Measurements from ENCODE around the gene ONECUT3.
"Not testable (repeated sequence)": the region's sequence is repeated elsewhere in the genome, so short reads cannot be mapped to it uniquely, and the experiment has no call there.

The ONECUT3 gene

DNA sequence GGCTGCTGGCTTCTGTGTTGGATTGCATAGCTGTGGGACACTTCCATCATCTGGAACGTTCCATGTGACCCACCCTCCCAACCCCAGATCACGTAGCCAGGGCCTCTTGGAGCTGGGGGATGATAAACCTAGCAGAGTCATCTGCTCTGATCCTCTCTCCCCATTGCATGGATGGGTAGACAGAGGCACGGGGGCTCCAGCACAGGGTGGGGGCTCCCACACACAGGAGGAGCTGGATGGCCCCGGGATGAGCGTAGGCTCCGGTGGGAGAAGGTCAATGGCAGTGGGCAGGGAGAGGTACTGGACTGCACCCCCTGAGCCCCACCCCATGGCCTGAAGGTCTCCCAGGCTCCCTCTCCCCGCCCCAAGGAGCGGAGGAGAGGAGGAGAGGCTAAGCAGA, 33.4 kb downstream of the ONECUT3 start:
- H3K27me3 Mint-ChIP-seq, result peaks cover 75% of the 10 kb centered on the region
- no peak overlapping the region for H3K27ac Mint-ChIP-seq
- H3K4me1 Mint-ChIP-seq, result no peaks in the 10 kb centered on the region
- no peak overlapping the region for H3K4me3 Mint-ChIP-seq
- ATAC-seq, result no peak
- no peaks in the 10 kb centered on the region for H3K9me3 Mint-ChIP-seq
- no peak for DNase-seq

GRCh38 chr19:1787116-1787515, 33.8 kb downstream of the ONECUT3 start:
- H3K4me3 Mint-ChIP-seq, result no peak overlapping the region
- no peak overlapping the region for H3K27ac Mint-ChIP-seq
- peaks cover 75% of the 10 kb centered on the region for H3K27me3 Mint-ChIP-seq
- no peak for DNase-seq
- H3K4me1 Mint-ChIP-seq, result no peaks in the 10 kb centered on the region
- ATAC-seq, result no peak
- no peaks in the 10 kb centered on the region for H3K9me3 Mint-ChIP-seq

DNA sequence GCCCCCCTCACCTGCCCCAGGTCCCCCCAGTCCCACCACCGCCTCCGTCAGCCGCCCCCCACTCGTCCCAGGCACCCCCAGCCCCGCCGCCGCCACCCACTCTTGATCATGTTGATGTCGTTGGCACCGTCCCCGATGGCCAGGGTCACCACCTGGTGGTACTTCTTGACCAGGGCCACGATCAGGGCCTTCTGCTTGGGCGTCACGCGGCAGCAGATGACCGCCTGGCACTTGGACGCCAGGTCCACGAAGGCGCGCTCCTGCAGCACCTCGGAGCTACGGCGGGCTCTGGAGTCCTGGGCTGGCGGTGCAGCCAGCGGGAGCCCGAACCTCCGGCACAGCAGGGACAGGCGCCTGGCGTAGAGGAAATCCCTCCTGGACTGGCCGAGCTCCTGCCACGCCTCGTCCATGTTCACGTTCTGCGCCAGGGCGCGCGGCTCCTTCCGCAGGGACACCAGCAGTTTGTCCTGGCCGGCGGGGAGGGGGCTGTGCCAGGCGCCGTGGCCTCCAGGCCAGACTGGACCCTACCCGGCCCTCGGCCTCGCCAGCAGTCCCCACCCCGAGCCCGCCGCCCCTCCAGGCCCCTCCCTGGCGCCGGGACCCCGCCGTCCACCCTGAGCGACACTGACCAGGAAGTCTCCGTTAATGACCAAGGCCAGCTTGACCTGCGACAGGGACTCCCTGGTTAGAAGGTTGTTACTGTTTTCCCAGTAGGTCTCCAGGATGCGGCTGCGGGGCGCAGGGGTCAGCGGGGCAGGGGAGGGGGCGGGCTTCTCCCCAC, 36.1 kb downstream of the ONECUT3 start:
- H3K27me3 Mint-ChIP-seq, result peaks cover 61% of the 10 kb centered on the region
- DNase-seq (no peak), ATAC-seq (no peak)
- H3K27ac Mint-ChIP-seq, result no peak overlapping the region
- no peaks in the 10 kb centered on the region for H3K9me3 Mint-ChIP-seq
- no peak overlapping the region for H3K4me3 Mint-ChIP-seq
- H3K4me1 Mint-ChIP-seq, result peaks cover 5% of the 10 kb centered on the region

GRCh38 chr19:1790054-1790792, 36.9 kb downstream of the ONECUT3 start:
- no peak for DNase-seq
- H3K4me3 Mint-ChIP-seq, result no peak overlapping the region
- H3K9me3 Mint-ChIP-seq, result no peaks in the 10 kb centered on the region
- H3K4me1 Mint-ChIP-seq, result peaks cover 9% of the 10 kb centered on the region
- peaks cover 62% of the 10 kb centered on the region for H3K27me3 Mint-ChIP-seq
- ATAC-seq, result no peak
- H3K27ac Mint-ChIP-seq, result no peak overlapping the region

GRCh38 chr19:1791879-1792278, 38.6 kb downstream of the ONECUT3 start:
- H3K9me3 Mint-ChIP-seq, result no peaks in the 10 kb centered on the region
- DNase-seq, result no peak
- H3K27ac Mint-ChIP-seq, result no peak overlapping the region
- peaks cover 62% of the 10 kb centered on the region for H3K27me3 Mint-ChIP-seq
- peaks cover 18% of the 10 kb centered on the region for H3K4me1 Mint-ChIP-seq
- no peak overlapping the region for H3K4me3 Mint-ChIP-seq
- ATAC-seq, result no peak

DNA sequence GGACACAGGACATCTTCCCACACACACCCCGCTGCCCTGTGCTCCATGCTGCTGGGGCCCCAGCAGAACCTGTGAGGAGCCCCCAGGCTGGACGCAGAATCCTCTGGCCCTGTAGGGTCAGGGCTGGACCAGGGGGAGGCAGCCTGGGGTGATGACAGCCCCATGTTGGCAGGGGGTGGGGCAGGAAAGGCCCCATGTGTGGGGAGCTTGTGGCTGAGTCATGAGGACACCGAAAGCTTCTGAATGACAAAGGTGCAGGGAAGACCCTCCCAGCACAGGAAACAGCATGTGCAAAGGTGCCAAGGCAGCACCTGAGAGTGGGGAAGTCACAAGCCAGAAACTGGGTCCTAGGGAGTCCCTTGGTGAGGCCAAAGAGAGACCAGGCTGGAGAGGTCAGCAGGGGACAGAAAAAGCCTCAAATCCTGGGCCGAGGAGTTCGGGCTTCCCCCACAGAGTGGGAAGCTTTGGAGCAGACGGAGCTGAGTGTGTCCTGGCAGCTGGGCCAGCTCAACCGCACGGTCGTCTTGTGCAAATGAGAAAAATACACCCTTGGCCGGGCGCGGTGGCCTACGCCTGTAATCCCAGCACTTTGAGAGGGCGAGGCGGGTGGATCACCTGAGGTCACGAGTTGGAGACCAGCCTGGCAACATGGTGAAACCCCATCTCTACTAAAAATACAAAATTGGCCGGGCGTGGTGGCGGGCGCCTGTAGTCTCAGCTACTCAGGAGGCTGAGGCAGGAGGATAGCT, 41.3 kb downstream of the ONECUT3 start:
- DNase-seq (no peak), ATAC-seq (peak; percentile 52)
- H3K27me3 Mint-ChIP-seq, result peaks cover 47% of the 10 kb centered on the region
- no peaks in the 10 kb centered on the region for H3K9me3 Mint-ChIP-seq
- H3K4me3 Mint-ChIP-seq, result no peak overlapping the region
- no peak overlapping the region for H3K27ac Mint-ChIP-seq
- peaks cover 18% of the 10 kb centered on the region for H3K4me1 Mint-ChIP-seq

DNA sequence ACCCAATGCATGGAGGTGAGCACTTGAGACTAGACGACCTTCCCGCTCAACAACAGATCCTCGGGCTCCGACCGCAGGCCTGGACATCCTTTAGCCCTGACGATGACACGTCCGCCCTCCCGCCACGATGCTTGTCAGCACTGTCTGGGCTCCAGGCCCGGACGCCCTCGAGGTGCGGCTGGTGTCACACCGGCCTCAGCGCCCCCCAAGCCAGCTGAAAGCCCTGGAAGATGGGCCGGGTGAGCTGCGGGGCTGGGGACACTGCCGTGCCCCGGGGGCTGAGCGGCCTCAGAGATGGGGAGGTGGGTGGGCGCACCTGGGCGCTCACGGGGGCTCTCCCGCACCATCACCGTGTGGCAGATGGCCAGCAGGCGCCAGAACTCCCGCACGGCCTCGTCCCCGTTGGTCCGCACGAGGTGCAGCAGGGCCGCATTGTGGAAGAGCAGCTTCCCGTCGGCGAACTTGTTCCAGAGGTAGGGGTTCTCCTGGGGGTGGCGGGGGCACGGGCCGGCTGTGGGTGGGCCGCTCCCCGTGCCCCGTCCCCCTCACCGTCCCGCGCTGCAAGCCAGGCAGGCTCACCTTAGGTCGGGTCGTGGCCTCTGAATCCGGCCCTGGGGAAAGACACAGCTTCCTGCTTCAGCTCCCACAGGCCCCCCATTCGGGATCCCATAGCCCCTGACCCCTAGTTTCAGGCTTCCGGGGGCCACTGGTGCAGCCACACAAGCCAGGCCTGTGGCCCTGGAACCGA, 43.3 kb downstream of the ONECUT3 start:
- Mint-ChIP-seq H3K9me3 (no peaks in the 10 kb centered on the region), H3K27ac (no peak overlapping the region), H3K27me3 (peaks cover 36% of the 10 kb centered on the region), H3K4me1 (peaks cover 18% of the 10 kb centered on the region), H3K4me3 (no peak overlapping the region)
- DNase-seq, result no peak
- no peak for ATAC-seq

DNA sequence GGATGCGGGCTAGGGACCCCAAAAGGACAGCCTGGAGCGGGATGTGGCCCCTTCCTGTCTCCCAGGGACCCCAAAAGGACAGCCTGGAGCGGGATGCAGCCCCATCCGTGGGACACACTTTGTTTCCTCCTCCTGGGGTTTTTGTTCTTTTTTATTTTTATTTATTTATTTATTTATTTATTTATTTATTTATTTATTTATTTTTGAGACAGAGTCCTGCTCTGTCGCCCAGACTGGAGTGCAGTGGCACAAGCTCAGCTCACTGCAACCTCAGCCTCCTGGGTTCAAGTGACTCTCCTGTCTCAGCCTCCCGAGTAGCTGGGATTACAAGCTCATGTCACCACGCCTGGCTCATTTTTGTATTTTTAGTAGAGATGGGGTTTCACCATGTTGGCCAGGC, 44.0 kb downstream of the ONECUT3 start:
- Mint-ChIP-seq H3K27me3 (peaks cover 36% of the 10 kb centered on the region), H3K4me1 (peaks cover 18% of the 10 kb centered on the region)
- H3K27ac Mint-ChIP-seq, H3K4me3 Mint-ChIP-seq, H3K9me3 Mint-ChIP-seq, ATAC-seq, DNase-seq: not testable (repeated sequence)

- no peak for ATAC-seq
- peaks cover 10% of the 10 kb centered on the region for H3K4me1 Mint-ChIP-seq
- H3K9me3 Mint-ChIP-seq, result no peaks in the 10 kb centered on the region
- H3K27ac Mint-ChIP-seq, result no peak overlapping the region
- peaks cover 25% of the 10 kb centered on the region for H3K27me3 Mint-ChIP-seq
- no peak overlapping the region for H3K4me3 Mint-ChIP-seq
- no peak for DNase-seq
Observed at GRCh38 chr19:1799695-1800342, 46.5 kb downstream of the ONECUT3 start.

DNA sequence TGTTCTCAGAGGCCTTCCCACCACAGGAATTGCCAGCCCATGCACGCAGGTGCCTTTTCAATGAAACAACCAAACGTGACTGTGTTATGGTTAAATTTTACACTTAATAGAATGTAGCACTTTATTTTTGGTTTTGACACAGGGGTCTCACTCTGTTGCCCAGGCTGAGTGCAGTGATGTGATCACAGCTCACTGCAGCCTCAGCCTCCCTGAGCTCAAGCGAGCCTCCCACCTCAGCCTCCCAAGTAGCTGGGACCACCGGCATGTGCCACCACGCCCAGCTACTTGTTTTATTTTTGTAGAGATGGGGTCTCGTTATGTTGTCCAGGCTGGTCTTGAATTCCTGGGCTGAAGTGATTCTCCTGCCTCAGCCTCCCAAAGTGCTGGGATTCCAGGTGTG, 51.6 kb downstream of the ONECUT3 start:
- H3K27me3 Mint-ChIP-seq, result no peaks in the 10 kb centered on the region

DNA sequence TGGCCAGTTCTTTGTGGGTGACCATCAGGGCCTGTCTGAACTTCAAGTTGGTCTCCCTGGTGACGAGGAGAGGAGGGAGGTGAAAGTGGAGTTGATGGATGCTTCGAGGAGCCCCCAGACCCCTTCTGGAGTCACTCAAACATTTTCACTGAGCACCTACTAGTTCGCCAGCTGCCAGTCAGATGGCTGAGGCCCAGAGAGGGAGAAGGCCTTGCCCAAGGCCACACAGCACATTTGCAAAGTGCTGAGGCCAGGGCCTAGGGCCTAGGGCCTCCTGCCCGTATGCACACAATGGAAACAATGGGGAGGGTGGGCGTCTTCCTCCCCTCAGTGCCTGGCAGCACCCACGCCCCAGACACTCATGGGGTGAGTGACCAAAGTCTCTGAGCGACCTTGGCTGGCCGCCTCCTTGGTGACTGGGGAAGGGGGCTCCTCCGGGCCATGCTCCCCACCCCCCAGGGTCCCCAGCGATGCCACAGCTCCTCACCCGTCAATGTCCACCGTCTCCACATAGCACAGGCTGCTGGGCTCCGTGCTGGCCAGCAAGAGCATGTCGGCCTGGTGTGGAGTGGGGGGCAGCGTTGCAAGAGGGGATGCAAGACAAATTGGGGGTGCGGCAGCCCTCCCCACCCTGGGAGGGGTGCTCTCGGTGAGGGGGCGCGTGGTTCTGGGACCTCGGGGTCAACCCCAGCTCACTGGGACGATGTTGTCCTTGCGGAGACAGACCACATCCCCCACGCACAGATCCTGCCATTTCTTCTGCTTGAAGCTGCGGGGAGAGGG, 52.3 kb downstream of the ONECUT3 start:
- Mint-ChIP-seq H3K27ac (no peak overlapping the region), H3K27me3 (peaks cover 2% of the 10 kb centered on the region), H3K4me3 (no peak overlapping the region), H3K9me3 (no peaks in the 10 kb centered on the region), H3K4me1 (no peaks in the 10 kb centered on the region)
- ATAC-seq (no peak), DNase-seq (no peak)

More for the DNA sequence above, 51.6 kb downstream of the ONECUT3 start:
- Mint-ChIP-seq H3K9me3 (no peaks in the 10 kb centered on the region), H3K27ac (no peak overlapping the region), H3K4me1 (no peaks in the 10 kb centered on the region), H3K4me3 (no peak overlapping the region)
- no peak for DNase-seq
- ATAC-seq, result no peak

DNA sequence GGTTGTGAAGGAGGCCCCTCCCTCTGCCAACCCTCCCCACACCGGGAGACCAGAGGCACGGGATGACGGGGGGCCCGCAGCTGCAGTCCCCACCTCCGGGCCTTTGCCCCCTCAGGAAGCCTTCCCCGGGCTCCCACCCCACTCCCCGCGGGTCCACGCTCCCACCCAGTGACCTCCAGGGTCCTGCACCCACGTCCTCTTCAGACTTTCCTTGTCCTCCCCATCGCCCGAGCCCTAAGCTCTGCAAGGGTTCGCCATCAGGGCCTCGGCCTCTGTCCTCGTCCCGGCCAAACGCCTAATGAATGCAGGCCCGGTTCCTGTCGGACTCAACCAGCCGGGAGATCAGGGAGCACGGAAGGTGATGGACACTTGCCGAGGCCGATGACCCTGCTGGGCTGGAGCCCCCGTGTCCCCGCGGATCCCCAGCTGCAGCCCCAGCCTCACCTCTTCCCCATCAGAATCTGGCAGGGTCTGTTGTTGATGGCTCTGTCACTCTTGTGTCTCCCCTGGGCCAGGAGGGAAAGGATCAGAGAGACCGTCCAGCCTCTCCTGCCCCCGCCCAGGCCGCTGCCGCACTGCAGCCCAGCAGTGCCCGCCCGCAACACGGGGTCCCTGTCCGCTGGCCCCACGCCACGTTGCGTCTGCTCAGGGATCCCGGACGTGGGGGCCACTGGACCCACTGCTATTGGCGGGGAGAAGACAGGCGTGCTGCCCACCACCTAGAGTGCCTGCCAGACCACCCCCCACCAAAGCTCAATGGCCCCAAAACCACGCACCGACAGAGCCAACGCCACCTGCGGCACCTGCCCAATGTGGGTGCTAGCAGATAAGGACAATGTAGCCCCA, 53.1 kb downstream of the ONECUT3 start:
- ATAC-seq (no peak), DNase-seq (no peak)
- Mint-ChIP-seq H3K9me3 (no peaks in the 10 kb centered on the region), H3K4me3 (no peak overlapping the region), H3K4me1 (peaks cover 8% of the 10 kb centered on the region), H3K27ac (no peak overlapping the region), H3K27me3 (peaks cover 10% of the 10 kb centered on the region)

- Mint-ChIP-seq H3K9me3 (no peaks in the 10 kb centered on the region), H3K4me1 (peaks cover 13% of the 10 kb centered on the region), H3K27me3 (peaks cover 10% of the 10 kb centered on the region), H3K4me3 (no peak overlapping the region), H3K27ac (no peak overlapping the region)
- no peak for DNase-seq
- ATAC-seq, result no peak
Observed at GRCh38 chr19:1807030-1807694, 53.9 kb downstream of the ONECUT3 start.

Measured in stimulated activated naive CD8-positive, alpha-beta T cell treated with anti-CD3 and anti-CD28 coated beads, Interleukin-15, amount 100 ng/mL, for 72 hours (primary cell).